Myocyte (in vitro differentiated cells): ENCODE results near the gene PHLDB3. TPM values are rescaled to one million over a fixed set of nuclear protein-coding genes. Genes with fewer than 3 reads are reported as not detected.

Source experiments
- DNase-seq: peaks from one replicate; pipeline ENCODE4 v3.0.0-alpha.2; 2012; ENCODE audit warnings: low read depth
- total RNA-seq: library from RNA; depleted of rRNA; stranded (reverse); fragments of >200 nt; gene quantifications from 2 replicates; pipeline ENCODE4 v1.2.3, GENCODE V29; 2014

PHLDB3 gene
- total RNA-seq, 1 donor from 2014 or later, result 7.8 TPM

GRCh38 chr19:43471091-43471490, 33.5 kb downstream of the PHLDB3 start:
- DNase-seq, result no peak

GRCh38 chr19:43470288-43470687, 34.3 kb downstream of the PHLDB3 start:
- no peak for DNase-seq

- DNase-seq, result no peak
These were observed 35.4 kb downstream of the PHLDB3 start for GRCh38 chr19:43469160-43469480.

- no peak for DNase-seq
These were observed 36.0 kb downstream of the PHLDB3 start for GRCh38 chr19:43468354-43469159.

- DNase-seq, result peak; percentile 13
These were observed 36.8 kb downstream of the PHLDB3 start for GRCh38 chr19:43467730-43468129.

GRCh38 chr19:43467276-43467675, 37.3 kb downstream of the PHLDB3 start:
- no peak for DNase-seq

- no peak for DNase-seq
These were observed 37.8 kb downstream of the PHLDB3 start for GRCh38 chr19:43466793-43467192.

GRCh38 chr19:43465468-43466120, 39.0 kb downstream of the PHLDB3 start, which contains the start of gene LYPD3:
LYPD3 (minus strand) TSS chr19:43465608; CDS start chr19:43465571, 37 bp downstream.
- no peak for DNase-seq

- no peak for DNase-seq
These were observed 40.3 kb downstream of the PHLDB3 start for GRCh38 chr19:43464134-43464775.

- DNase-seq, result peak; percentile 88
These were observed 41.0 kb downstream of the PHLDB3 start for GRCh38 chr19:43463381-43464133.

- DNase-seq, result no peak
These were observed 41.7 kb downstream of the PHLDB3 start for GRCh38 chr19:43462785-43463380.

GRCh38 chr19:43462383-43462782, 42.2 kb downstream of the PHLDB3 start:
- DNase-seq, result no peak

GRCh38 chr19:43461303-43461702, 43.2 kb downstream of the PHLDB3 start:
- DNase-seq, result no peak

- no peak for DNase-seq
These were observed 44.1 kb downstream of the PHLDB3 start for GRCh38 chr19:43460362-43461016.

GRCh38 chr19:43457809-43458208, 46.7 kb downstream of the PHLDB3 start:
- DNase-seq, result no peak

GRCh38 chr19:43455321-43456113, 49.0 kb downstream of the PHLDB3 start:
- no peak for DNase-seq

- no peak for DNase-seq
These were observed 50.5 kb downstream of the PHLDB3 start for GRCh38 chr19:43454031-43454430.

- no peak for DNase-seq
These were observed 52.0 kb downstream of the PHLDB3 start for GRCh38 chr19:43452582-43452981.

GRCh38 chr19:43450545-43450997, 54.0 kb downstream of the PHLDB3 start:
- DNase-seq, result peak; percentile 51

- no peak for DNase-seq
These were observed 56.9 kb downstream of the PHLDB3 start for GRCh38 chr19:43447655-43448054.
